Uterus (tissue), 4 donors: ENCODE measurements around the gene GSN. TPM values are rescaled to one million over a fixed set of nuclear protein-coding genes. Genes with fewer than 3 reads are reported as not detected.

Experiments
- DNase-seq, 2 donors: peaks; one replicate each; pipeline ENCODE4 v3.0.0-alpha.2; 2019 to 2020
- H3K27ac ChIP-seq, 2 donors: fragments of 200-600 bp; sonication (generic); 1 replicate in 1 of 2; 2 replicates in 1 of 2; pipeline ENCODE4 v1.5.1; 2016 to 2018
- H3K27me3 ChIP-seq, 2 donors: fragments of 200-600 bp; sonication (generic); one replicate each; pipeline ENCODE4 v1.5.1; 2018 to 2019; ENCODE audit warnings: control low read depth in 1 of 2
- H3K36me3 ChIP-seq, 2 donors: fragments of 200-600 bp; sonication (generic); one replicate each; pipeline ENCODE4 v1.5.1; 2019; ENCODE audit warnings: control low read depth in 1 of 2
- H3K4me1 ChIP-seq, 2 donors: fragments of 200-600 bp; sonication (generic); one replicate each; pipeline ENCODE4 v1.5.1; 2018 to 2019; ENCODE audit warnings: control low read depth in 1 of 2
- H3K4me3 ChIP-seq, 2 donors: fragments of 200-600 bp; sonication (generic); 1 replicate in 1 of 2; 2 replicates in 1 of 2; pipeline ENCODE4 v1.5.1; 2018 to 2019; ENCODE audit warnings: mild to moderate bottlenecking in 1 of 2
- H3K9me3 ChIP-seq, 2 donors: fragments of 200-600 bp; sonication (generic); one replicate each; pipeline ENCODE4 v1.5.1; 2019; ENCODE audit warnings: control low read depth in 1 of 2
- CTCF ChIP-seq, 4 experiments: fragments of 200-600 bp in 2 of 4; fragments of 450-650 bp in 2 of 4; sonication (generic) in 2 of 4; IDR thresholded peaks; one replicate each; pipeline ENCODE4 v1.5.1; 2016 to 2019; ENCODE audit warnings: antibody characterized with exemption in 4 of 4, mild to moderate bottlenecking in 2 of 4, moderate library complexity in 1 of 4
- POLR2A ChIP-seq, 2 donors: fragments of 450-650 bp; IDR thresholded peaks; one replicate each; pipeline ENCODE4 v1.6.1; 2016; ENCODE audit warnings: antibody characterized with exemption in 2 of 2, mild to moderate bottlenecking in 1 of 2, moderate library complexity in 1 of 2
- intact Hi-C: fragments of 100-400 bp; cut with DNase I; formaldehyde crosslinking; loops from one replicate; pipeline ENCODE4 v1.15.1; 2023; ENCODE audit warnings: low total_unique reads
- total RNA-seq, 4 donors: library from RNA; depleted of rRNA in 3 of 4; stranded (reverse); fragments of >200 nt in 3 of 4; gene quantifications; one replicate each; pipeline versions ENCODE4 v1.1.0 to v1.2.4, GENCODE V29; 2014 to 2023
- donor health status: DM: yes; HTN: yes; CAD: no.

The GSN gene
- total RNA-seq, 4 donors from 2014 or later: 567 to 1,619 (median 884) TPM

GRCh38 chr9:121279776-121280388, 11.9 kb downstream of the GSN start:
- Histone ChIP-seq H3K4me1 (peaks cover 59 to 68% of the 10 kb centered on the region in 2 donors), H3K9me3 (no peaks in the 10 kb centered on the region), H3K36me3 (no peaks in the 10 kb centered on the region), H3K27ac (peak overlapping the region; percentile 97 to 100), H3K27me3 (no peaks in the 10 kb centered on the region), H3K4me3 (no peak overlapping the region)
- TF ChIP-seq POLR2A (IDR thresholded peaks at IDR 0.05): no peak
- no peak for TF ChIP-seq CTCF (IDR thresholded peaks at IDR 0.05)
- intact Hi-C loops: no loop called here
- DNase-seq: no peak

- no peak for TF ChIP-seq POLR2A (IDR thresholded peaks at IDR 0.05)
- no peak for TF ChIP-seq CTCF (IDR thresholded peaks at IDR 0.05)
- Histone ChIP-seq H3K36me3 (no peaks in the 10 kb centered on the region), H3K4me1 (peaks cover 70 to 78% of the 10 kb centered on the region in 2 donors), H3K9me3 (no peaks in the 10 kb centered on the region), H3K27ac (peak overlapping the region; percentile 97 to 100), H3K4me3 (no peak overlapping the region), H3K27me3 (no peaks in the 10 kb centered on the region)
- DNase-seq: no peak
- intact Hi-C loops: no loop called here
Measured at GRCh38 chr9:121280715-121281613, 13.0 kb downstream of the GSN start.

DNA sequence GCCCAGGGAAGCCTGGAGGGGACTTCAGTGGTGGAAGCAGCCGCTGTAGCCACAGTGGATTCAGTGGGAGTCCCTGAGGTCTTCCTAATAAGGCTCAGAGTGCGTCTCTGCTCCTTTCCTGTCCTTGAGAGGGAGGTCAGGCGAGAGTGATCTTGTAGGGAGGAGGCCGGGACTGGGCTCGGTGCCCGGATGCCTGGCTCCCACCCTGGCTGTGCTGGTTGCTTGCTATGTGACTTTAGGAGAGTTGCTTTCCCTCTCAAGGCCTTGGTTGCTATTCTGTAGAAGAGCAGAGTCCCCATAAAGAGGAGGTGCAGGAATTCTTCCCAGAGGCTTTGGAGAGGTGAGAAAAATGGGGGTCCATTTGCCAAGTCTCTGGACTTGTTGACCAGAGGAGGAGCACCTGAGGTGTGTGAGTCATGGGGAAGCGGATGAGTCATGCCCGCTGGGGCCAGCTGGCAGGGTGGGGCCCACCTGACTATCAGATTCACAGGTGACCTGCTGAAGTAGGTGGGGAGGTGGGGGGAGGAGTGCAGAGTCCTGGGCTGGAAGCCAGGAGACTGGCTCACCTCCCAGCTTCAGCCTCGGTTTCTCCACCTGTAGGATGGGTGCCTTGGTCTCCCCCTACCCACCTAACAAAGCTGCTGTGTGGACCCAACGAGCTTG, 13.8 kb downstream of the GSN start:
- peak; percentile 86 to 94 for DNase-seq
- Histone ChIP-seq H3K36me3 (no peaks in the 10 kb centered on the region), H3K27ac (peak overlapping the region; percentile 97 to 100), H3K4me1 (peaks cover 75 to 77% of the 10 kb centered on the region in 2 donors), H3K27me3 (no peaks in the 10 kb centered on the region), H3K9me3 (no peaks in the 10 kb centered on the region), H3K4me3 (no peak overlapping the region)
- intact Hi-C loops: no loop called here
- no peak for TF ChIP-seq CTCF (IDR thresholded peaks at IDR 0.05)
- TF ChIP-seq POLR2A (IDR thresholded peaks at IDR 0.05): peak in 1 of 2 donors; percentile 32

DNA sequence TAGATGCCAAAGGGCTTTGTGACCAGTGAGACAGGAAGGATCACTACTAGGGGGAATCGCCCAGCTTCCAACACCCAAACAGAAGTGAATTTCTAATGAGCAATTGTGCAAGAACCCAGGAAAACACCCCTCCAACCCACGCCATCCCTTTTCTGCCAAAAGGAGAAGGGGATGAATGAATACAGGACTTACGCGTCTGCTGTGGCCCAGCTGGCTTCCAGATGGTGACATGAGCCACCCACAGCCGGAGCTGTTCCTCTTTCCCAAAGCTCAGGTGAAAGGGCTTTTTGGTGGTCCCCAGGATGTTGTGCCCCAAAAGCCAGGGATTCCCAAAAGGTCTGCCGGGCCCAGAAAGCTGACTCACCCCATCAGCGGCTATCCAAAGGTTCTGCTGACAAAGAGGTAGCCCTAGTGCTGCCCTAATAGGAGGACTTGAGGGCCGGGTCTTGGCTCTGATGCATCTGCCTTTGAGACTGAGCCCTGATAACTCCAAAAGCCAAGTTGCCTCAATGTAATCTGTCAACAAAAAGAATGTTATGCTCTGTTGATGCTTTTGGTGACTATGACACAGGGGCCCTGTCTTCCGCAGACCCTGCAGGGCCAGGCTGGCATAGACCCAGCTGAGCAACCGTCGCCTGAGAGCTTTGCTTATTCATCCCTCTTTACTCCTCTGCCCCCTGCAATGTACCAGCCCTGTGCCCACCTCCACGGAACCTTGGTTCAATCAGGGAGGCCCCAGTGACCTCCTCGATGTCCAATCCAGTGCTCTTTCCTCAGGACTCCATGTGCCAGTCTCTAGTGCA, 14.5 kb downstream of the GSN start:
- no peaks in the 10 kb centered on the region for H3K9me3 ChIP-seq

More for the DNA sequence above, 14.5 kb downstream of the GSN start:
- DNase-seq: peak; percentile 74 to 84
- no peak overlapping the region for H3K4me3 ChIP-seq
- peaks cover 75% of the 10 kb centered on the region in 2 donors for H3K4me1 ChIP-seq
- TF ChIP-seq CTCF (IDR thresholded peaks at IDR 0.05) (peak in 1 of 4 experiments; percentile 6), POLR2A (IDR thresholded peaks at IDR 0.05) (no peak)
- no peaks in the 10 kb centered on the region for H3K36me3 ChIP-seq
- intact Hi-C loops: no loop called here
- peak overlapping the region; percentile 97 to 100 for H3K27ac ChIP-seq
- no peaks in the 10 kb centered on the region for H3K27me3 ChIP-seq
